ENCODE results near the gene NME2.

Gene NME2

DNA sequence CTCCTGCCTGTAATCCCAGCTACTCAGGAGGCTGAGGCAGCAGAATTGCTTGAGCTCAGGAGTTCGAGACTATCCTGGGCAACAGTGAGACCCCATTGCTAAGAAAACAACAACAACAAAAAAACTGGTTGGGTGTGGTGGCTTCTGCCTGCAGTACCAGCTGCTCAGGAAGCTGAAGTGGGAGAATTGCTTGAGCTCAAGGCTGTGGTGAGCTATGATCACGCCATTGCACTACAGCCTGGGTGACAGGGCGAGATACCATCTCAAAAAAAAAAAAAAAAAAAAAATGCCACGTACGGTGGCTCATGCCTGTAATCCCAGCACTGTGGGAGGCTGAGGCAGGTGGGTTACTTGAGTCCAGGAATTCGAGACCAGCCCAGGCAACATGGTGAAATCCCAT, 34.1 kb downstream of the NME2 start:
- in situ Hi-C loops (cut with MboI; ENCODE audit: low sequenced_read_pairs): no loop called here

DNA sequence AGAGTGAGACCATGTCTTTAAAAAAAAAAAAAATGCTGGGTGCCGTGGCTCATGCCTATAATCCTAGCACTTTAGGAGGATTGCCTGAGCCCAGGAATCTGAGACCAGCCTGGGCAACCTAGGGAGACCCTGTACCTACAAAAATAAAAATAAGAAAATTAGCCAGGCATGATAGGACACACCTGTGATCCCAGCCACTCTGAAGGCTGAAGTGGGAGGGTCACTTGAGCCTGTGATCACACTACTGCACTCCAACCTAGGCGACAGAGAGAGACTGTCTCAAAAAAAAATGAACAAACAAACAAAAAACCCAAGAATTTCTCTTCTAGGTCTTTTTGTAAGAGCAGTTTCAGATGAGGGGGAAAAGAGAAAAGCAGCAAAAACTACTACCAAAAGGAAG, 34.6 kb downstream of the NME2 start:
- in situ Hi-C loops (cut with MboI; ENCODE audit: low sequenced_read_pairs): no loop called here

DNA sequence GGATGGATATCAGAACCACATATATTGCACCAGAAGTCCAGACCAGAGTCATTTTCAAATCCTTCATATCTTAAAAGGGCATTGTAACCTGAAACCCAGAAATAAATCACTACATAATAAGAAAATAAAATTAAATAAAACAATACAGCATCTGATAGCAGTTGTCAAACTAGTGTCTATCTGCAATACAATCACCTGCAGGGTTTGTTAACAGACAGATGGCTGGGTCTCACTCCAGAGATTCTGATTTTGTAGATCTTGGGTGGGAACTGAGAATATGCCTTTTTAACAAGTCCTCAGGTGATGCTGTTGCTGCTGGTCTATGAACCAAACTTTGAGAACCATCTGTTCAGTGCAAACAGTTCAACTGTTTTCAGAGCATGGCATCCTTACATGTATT, 37.6 kb downstream of the NME2 start:
- in situ Hi-C loops (cut with MboI; ENCODE audit: low sequenced_read_pairs): no loop called here

DNA sequence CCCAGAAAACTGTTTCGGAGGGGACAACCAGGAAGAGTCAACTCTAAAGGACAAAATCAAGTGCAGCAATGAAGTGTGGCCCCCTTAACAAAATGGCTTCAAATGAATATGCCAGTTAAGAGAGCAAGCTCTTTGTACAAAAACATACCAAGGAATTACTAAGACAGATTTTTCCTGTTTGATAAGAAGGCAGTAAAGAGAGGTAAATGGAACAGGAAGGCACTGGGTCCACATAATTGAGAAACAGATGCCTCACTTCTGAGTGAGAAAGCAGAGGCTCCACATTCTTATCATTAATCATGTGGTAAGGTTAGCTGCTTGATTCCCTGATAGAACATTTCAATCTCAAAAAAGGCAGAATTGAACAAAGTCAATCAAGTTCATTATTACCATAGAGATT, 48.7 kb downstream of the NME2 start:
- in situ Hi-C loops (cut with MboI; ENCODE audit: low sequenced_read_pairs): no loop called here

DNA sequence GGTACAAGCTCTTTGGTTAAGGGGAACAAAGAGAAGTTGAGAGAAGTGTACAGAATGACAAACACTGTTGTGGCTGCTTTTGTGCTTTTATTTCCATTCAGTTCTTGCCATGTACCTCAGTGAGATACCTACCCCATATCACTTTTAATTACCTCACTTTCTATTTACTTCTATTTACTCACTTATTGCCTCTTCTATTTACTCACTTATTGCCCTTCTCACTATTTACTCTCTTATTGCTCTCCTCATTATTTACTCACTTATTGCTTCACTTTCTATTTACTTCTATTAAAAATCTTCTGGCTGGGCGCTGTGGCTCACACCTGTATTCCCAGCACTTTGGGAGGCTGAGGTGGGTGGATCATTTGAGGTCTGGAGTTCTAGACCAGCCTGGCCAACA, 51.7 kb downstream of the NME2 start:
- in situ Hi-C loops (cut with MboI; ENCODE audit: low sequenced_read_pairs): no loop called here

DNA sequence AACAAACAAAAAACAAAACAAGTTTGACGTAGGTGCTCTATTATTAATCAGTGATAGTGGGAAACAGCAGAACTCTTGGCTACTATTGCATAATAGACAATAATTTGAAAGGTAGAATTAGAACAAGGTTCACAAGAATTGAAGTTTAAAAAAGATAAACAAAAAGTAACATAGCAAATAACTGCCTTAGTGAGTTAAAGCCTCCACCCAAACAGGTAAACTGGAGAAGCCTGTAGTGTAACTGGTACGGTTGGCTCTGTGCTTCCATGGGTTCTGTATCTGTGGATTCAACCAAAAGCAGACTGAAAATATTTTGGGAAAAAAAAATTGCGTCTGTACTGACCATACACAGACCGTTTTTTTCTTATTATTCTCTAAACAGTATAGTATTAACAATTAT, 55.1 kb downstream of the NME2 start:
- in situ Hi-C loops (cut with MboI; ENCODE audit: low sequenced_read_pairs): no loop called here

Measured in hTERT RPE-1 (cell line).